CD14-positive monocyte (primary cell): ENCODE results near the gene PCBP3. TPM values are rescaled to one million over a fixed set of nuclear protein-coding genes. Genes with fewer than 3 reads are reported as not detected.
"Not testable (repeated sequence)": the region's sequence is repeated elsewhere in the genome, so short reads cannot be mapped to it uniquely, and the experiment has no call there.

Experiments
- DNase-seq, 3 donors: peaks; one replicate each; pipeline ENCODE4 v3.0.0-alpha.2; 2011 to 2022
- H2AFZ ChIP-seq: 2 replicates; pipeline ENCODE4 v1.6.0; 2012; ENCODE audit warnings: mild to moderate bottlenecking, low read depth, low read length, inconsistent platforms; ENCODE audit not compliant: insufficient read depth, poor library complexity, severe bottlenecking
- H3K27ac ChIP-seq, 2 donors: 1 replicate in 1 of 2; 2 replicates in 1 of 2; pipeline ENCODE4 v1.5.1; 2012 to 2013; ENCODE audit warnings: low read length in 2 of 2, control low read depth in 1 of 2, inconsistent platforms in 1 of 2, low read depth in 1 of 2, mild to moderate bottlenecking in 1 of 2
- H3K27me3 ChIP-seq, 2 donors: one replicate each; pipeline versions ENCODE4 v1.6.0 to v1.6.1; 2011 to 2013; ENCODE audit warnings: low read length in 2 of 2; ENCODE audit not compliant: control insufficient read depth in 2 of 2, insufficient read depth in 2 of 2
- H3K36me3 ChIP-seq, 2 donors: replicated peaks in 1 of 2; 1 replicate in 1 of 2; 2 replicates in 1 of 2; pipeline versions ENCODE4 v1.5.1 to v1.6.1; 2012 to 2013; ENCODE audit warnings: low read length in 2 of 2, control low read depth in 1 of 2, inconsistent platforms in 1 of 2, mild to moderate bottlenecking in 1 of 2; ENCODE audit not compliant: insufficient read depth in 2 of 2, control insufficient read depth in 1 of 2
- H3K4me1 ChIP-seq, 2 donors: 1 replicate in 1 of 2; 2 replicates in 1 of 2; pipeline versions ENCODE4 v1.5.1 to v1.6.1; 2012 to 2013; ENCODE audit warnings: low read length in 2 of 2, control low read depth in 1 of 2, inconsistent platforms in 1 of 2, mild to moderate bottlenecking in 1 of 2, moderate library complexity in 1 of 2; ENCODE audit not compliant: insufficient read depth in 2 of 2, control insufficient read depth in 1 of 2
- H3K4me2 ChIP-seq: replicated peaks from 2 replicates; pipeline ENCODE3; 2012; ENCODE audit warnings: low read length, moderate library complexity, mild to moderate bottlenecking; ENCODE audit not compliant: poor library complexity, severe bottlenecking; ENCODE audit errors: extremely low read depth
- H3K4me3 ChIP-seq, 3 experiments: fragments of 200-600 bp in 1 of 3; sonication (generic) in 1 of 3; replicated peaks in 1 of 3; 1 replicate in 2 of 3; 2 replicates in 1 of 3; pipeline ENCODE4 v1.5.1; 2011 to 2013; ENCODE audit warnings: low read length in 3 of 3, mild to moderate bottlenecking in 3 of 3, control low read depth in 2 of 3, low read depth in 2 of 3, inconsistent platforms in 1 of 3, moderate library complexity in 1 of 3
- H3K79me2 ChIP-seq: 2 replicates; pipeline ENCODE4 v1.6.0; 2012; ENCODE audit warnings: mild to moderate bottlenecking, control low read depth, inconsistent platforms, low read length, moderate library complexity; ENCODE audit not compliant: insufficient read depth
- H3K9ac ChIP-seq: 2 replicates; pipeline ENCODE4 v1.6.0; 2017; ENCODE audit warnings: low read length, mild to moderate bottlenecking; ENCODE audit not compliant: insufficient read depth, poor library complexity, severe bottlenecking
- H3K9me3 ChIP-seq, 2 donors: replicated peaks in 1 of 2; 1 replicate in 1 of 2; 2 replicates in 1 of 2; pipeline versions ENCODE4 v1.5.1 to v1.6.1; 2012 to 2013; ENCODE audit warnings: low read length in 2 of 2, control low read depth in 1 of 2; ENCODE audit not compliant: control insufficient read depth in 1 of 2, insufficient read depth in 1 of 2
- H4K20me1 ChIP-seq: 2 replicates; pipeline ENCODE4 v1.6.0; 2012; ENCODE audit warnings: mild to moderate bottlenecking, low read length, control low read depth, moderate library complexity; ENCODE audit not compliant: insufficient read depth
- H3K27ac Mint-ChIP-seq, 7 donors: one replicate each; pipeline ENCODE4 v1.8.0; 2020; ENCODE audit warnings: mild to moderate bottlenecking in 7 of 7, mixed read lengths in 7 of 7, moderate library complexity in 6 of 7, inconsistent platforms in 2 of 7
- H3K27me3 Mint-ChIP-seq, 3 donors: one replicate each; pipeline ENCODE4 v1.8.0; 2021 to 2022; ENCODE audit warnings: low read depth in 3 of 3, mild to moderate bottlenecking in 3 of 3, mixed read lengths in 3 of 3, moderate library complexity in 3 of 3, inconsistent platforms in 1 of 3
- H3K36me3 Mint-ChIP-seq, 2 donors: one replicate each; pipeline ENCODE4 v1.8.0; 2020; ENCODE audit warnings: mixed read lengths in 2 of 2, inconsistent platforms in 1 of 2, mild to moderate bottlenecking in 1 of 2
- H3K4me1 Mint-ChIP-seq: one replicate; pipeline ENCODE4 v1.8.0; 2020; ENCODE audit warnings: mild to moderate bottlenecking, mixed read lengths
- H3K4me3 Mint-ChIP-seq, 2 donors: one replicate each; pipeline ENCODE4 v1.8.0; 2020; ENCODE audit warnings: mild to moderate bottlenecking in 2 of 2, mixed read lengths in 2 of 2, moderate library complexity in 1 of 2
- H3K9me3 Mint-ChIP-seq, 7 donors: one replicate each; pipeline ENCODE4 v1.8.0; 2020 to 2022; ENCODE audit warnings: mixed read lengths in 7 of 7, mild to moderate bottlenecking in 6 of 7, moderate library complexity in 6 of 7, inconsistent platforms in 2 of 7
- CTCF ChIP-seq: fragments of 200-600 bp; IDR thresholded peaks from one replicate; pipeline ENCODE4 v1.8.0; 2022; ENCODE audit warnings: antibody characterized with exemption, mild to moderate bottlenecking
- WGBS: methylation state at CpG from one replicate; pipeline ENCODE4 v1.1.5; 2013; ENCODE audit warnings: missing lambda C conversion rate; ENCODE audit not compliant: insufficient coverage; 5-methylcytosine and 5-hydroxymethylcytosine counted together
- intact Hi-C, 2 donors: fragments of 100-400 bp; cut with micrococcal nuclease; formaldehyde crosslinking; loops; one replicate each; pipeline versions ENCODE4 v1.15.0 to v1.15.1; 2023
- polyA plus RNA-seq, 3 donors: library from polyadenylated mRNA; depleted of rRNA in 1 of 3; unstranded in 2 of 3; stranded (reverse) in 1 of 3; fragments of 300-500 nt in 2 of 3; fragments of >200 nt in 1 of 3; fragmentation: Illumina TruSeq in 2 of 3; gene quantifications; 1 replicate in 2 of 3; 2 replicates in 1 of 3; pipeline ENCODE4 v1.2.3, GENCODE V29; 2012 to 2021

The PCBP3 gene
- polyA plus RNA-seq, 3 donors = 0.34 to 0.49 TPM; not detected in 1

GRCh38 chr21:45895778-45896370 lies 252.3 kb downstream of the PCBP3 start:
- H3K4me1 ChIP-seq = peaks cover 15% of the 10 kb centered on the region in 2 donors
- H3K27ac ChIP-seq = no peak overlapping the region
- Mint-ChIP-seq H3K27me3 (peaks cover 0 to 6% (median 1%) of the 10 kb centered on the region in 3 donors), H3K9me3 (no peaks in the 10 kb centered on the region), H3K4me3 (no peak overlapping the region), H3K36me3 (no peaks in the 10 kb centered on the region), H3K4me1 (peaks cover 21% of the 10 kb centered on the region), H3K27ac (no peak overlapping the region)
- H3K79me2 ChIP-seq = no peaks in the 10 kb centered on the region
- intact Hi-C loops = no loop called here
- no peaks in the 10 kb centered on the region for H3K27me3 ChIP-seq
- no peak for DNase-seq
- no peak overlapping the region for H3K4me3 ChIP-seq
- no peak overlapping the region for H2AFZ ChIP-seq
- H3K9me3 ChIP-seq = no peaks in the 10 kb centered on the region
- WGBS = 95% methylated on average over 12 of the region's 17 CpGs
- no peaks in the 10 kb centered on the region for H4K20me1 ChIP-seq
- H3K4me2 ChIP-seq = no peak overlapping the region
- no peaks in the 10 kb centered on the region for H3K36me3 ChIP-seq
- no peak for TF ChIP-seq CTCF
- H3K9ac ChIP-seq = no peak overlapping the region

DNA sequence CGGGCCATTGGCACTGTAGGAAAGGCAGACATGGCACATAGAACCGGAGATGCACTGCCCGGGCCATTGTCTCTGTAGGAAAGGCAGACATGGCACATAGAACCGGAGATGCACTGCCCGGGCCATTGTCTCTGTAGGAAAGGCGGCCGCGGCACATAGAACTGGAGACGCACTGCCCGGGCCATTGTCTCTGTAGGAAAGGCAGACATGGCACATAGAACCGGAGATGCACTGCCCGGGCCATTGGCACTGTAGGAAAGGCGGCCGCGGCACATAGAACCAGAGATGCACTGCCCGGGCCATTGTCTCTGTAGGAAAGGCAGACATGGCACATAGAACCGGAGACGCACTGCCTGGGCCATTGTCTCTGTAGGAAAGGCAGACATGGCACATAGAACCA lies 252.9 kb downstream of the PCBP3 start:
- H3K9ac ChIP-seq, H3K9me3 Mint-ChIP-seq, H3K27ac ChIP-seq, H3K36me3 ChIP-seq, H3K27me3 Mint-ChIP-seq, H2AFZ ChIP-seq, H3K36me3 Mint-ChIP-seq, H3K4me2 ChIP-seq, DNase-seq, intact Hi-C loops, H4K20me1 ChIP-seq, H3K4me3 Mint-ChIP-seq, H3K27me3 ChIP-seq, H3K79me2 ChIP-seq, H3K27ac Mint-ChIP-seq, H3K4me3 ChIP-seq, H3K9me3 ChIP-seq: not testable (repeated sequence)
- peaks cover 15% of the 10 kb centered on the region in 2 donors for H3K4me1 ChIP-seq
- peaks cover 18% of the 10 kb centered on the region for H3K4me1 Mint-ChIP-seq
- 87% methylated on average over 18 of the region's 18 CpGs for WGBS
